A673 (cell line): ENCODE data around the gene FTO. TPM values are rescaled to one million over a fixed set of nuclear protein-coding genes. Genes with fewer than 3 reads are reported as not detected.

Experiments used
- BruUV-seq: library from RNA; stranded (reverse); fragments of 400-500 nt; replicated peaks from 2 replicates; lab custom pipeline; 2021; lab: Mats Ljungman, UMichigan
- CTCF ChIA-PET: fragments of 300-600 bp; sonication (Branson Sonifier 250); formaldehyde crosslinking; loops from one replicate; lab custom pipeline; 2022; ENCODE audit warnings: antibody characterized with exemption; lab: Charles Lee
- POLR2A ChIA-PET: fragments of 300-600 bp; sonication (Branson Sonifier 250); formaldehyde crosslinking; loops from one replicate; lab custom pipeline; 2022; ENCODE audit warnings: antibody characterized with exemption; ENCODE audit not compliant: low non-redundant PET; lab: Charles Lee
- DNase-seq: peaks from one replicate; pipeline ENCODE4 v3.0.0-alpha.2; 2015; ENCODE audit warnings: low spot score
- H3K27ac ChIP-seq: fragments of 200-600 bp; sonication (generic); 2 replicates; pipeline ENCODE4 v1.5.1; 2016; ENCODE audit warnings: mixed run types, low read depth, mild to moderate bottlenecking, mixed read lengths, antibody characterized with exemption, low read length; ENCODE audit not compliant: poor library complexity, severe bottlenecking
- H3K27me3 ChIP-seq: fragments of 200-600 bp; sonication (generic); replicated peaks from 2 replicates; pipeline ENCODE4 v1.6.1; 2017; ENCODE audit warnings: mixed run types, low read depth, mild to moderate bottlenecking, mixed read lengths, antibody characterized with exemption, low read length; ENCODE audit not compliant: insufficient read depth, poor library complexity
- H3K36me3 ChIP-seq: fragments of 200-600 bp; sonication (generic); 2 replicates; pipeline ENCODE4 v1.6.1; 2016; ENCODE audit warnings: mixed run types, mild to moderate bottlenecking, mixed read lengths, antibody characterized with exemption, low read length; ENCODE audit not compliant: insufficient read depth, poor library complexity, severe bottlenecking
- H3K4me1 ChIP-seq: fragments of 200-600 bp; sonication (generic); 2 replicates; pipeline ENCODE4 v1.6.1; 2017; ENCODE audit warnings: mixed run types, mild to moderate bottlenecking, mixed read lengths, antibody characterized with exemption, low read length; ENCODE audit not compliant: insufficient read depth, poor library complexity, severe bottlenecking
- H3K4me3 ChIP-seq: fragments of 200-600 bp; sonication (generic); 2 replicates; pipeline ENCODE4 v1.5.1; 2016; ENCODE audit warnings: low read depth, mixed run types, mild to moderate bottlenecking, mixed read lengths, low read length; ENCODE audit not compliant: poor library complexity, severe bottlenecking
- H3K9me3 ChIP-seq: fragments of 200-600 bp; sonication (generic); 2 replicates; pipeline ENCODE4 v1.6.1; 2016; ENCODE audit warnings: mixed run types, low read depth, mild to moderate bottlenecking, mixed read lengths, antibody characterized with exemption, low read length; ENCODE audit not compliant: poor library complexity, severe bottlenecking
- EZH2 ChIP-seq: fragments of 200-600 bp; sonication (generic); IDR thresholded peaks from 2 replicates; pipeline ENCODE4 v1.6.1; 2017; ENCODE audit warnings: borderline replicate concordance, low read depth, mild to moderate bottlenecking, mixed read lengths, antibody characterized with exemption, low read length; ENCODE audit not compliant: poor library complexity, severe bottlenecking
- intact Hi-C: fragments of 100-400 bp; cut with micrococcal nuclease; formaldehyde crosslinking; loops from one replicate; pipeline ENCODE4 v1.10.0; 2022; ENCODE audit not compliant: unreplicated experiment
- total RNA-seq: library from RNA; stranded (reverse); gene quantifications from 2 replicates; pipeline ENCODE4 v1.2.3, GENCODE V29; 2021
- TF ChIP-seq, protein P1 (sequence below): fragments of 300-800, 200-600 bp; sonication (generic); conservative IDR thresholded peaks from 2 replicates; pipeline ENCODE4 v1.5.1; 2017; ENCODE audit warnings: low read depth, mild to moderate bottlenecking, antibody characterized with exemption, low read length, moderate library complexity, mixed read lengths

The FTO gene
- total RNA-seq, 1 experiment from 2014 or later: 73.4 TPM

DNA sequence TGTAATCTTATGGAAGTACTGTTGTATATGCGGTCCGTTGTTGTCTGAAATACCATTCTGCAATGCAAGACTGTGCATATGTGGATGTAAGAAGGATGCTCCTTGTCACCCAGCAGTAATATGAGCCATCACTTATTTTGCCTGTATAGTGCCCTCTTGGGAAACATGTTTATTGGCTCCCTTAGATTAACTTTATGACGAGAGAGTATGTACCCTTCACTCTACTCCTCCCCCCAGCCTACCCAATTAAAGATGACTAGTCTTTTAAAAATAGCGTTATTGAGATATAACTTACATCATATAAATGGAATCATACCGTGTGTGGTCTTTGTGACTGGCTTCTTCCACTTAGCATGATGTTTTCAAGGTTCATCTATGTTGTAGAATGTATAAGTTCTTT, 33.6 kb downstream of the FTO start:
- Histone ChIP-seq H3K9me3 (no peaks in the 10 kb centered on the region), H3K27me3 (no peaks in the 10 kb centered on the region), H3K36me3 (no peaks in the 10 kb centered on the region), H3K4me1 (no peaks in the 10 kb centered on the region), H3K4me3 (no peak overlapping the region), H3K27ac (no peak overlapping the region)
- TF ChIP-seq EZH2: no peak
- TF ChIP-seq, protein P1, sequence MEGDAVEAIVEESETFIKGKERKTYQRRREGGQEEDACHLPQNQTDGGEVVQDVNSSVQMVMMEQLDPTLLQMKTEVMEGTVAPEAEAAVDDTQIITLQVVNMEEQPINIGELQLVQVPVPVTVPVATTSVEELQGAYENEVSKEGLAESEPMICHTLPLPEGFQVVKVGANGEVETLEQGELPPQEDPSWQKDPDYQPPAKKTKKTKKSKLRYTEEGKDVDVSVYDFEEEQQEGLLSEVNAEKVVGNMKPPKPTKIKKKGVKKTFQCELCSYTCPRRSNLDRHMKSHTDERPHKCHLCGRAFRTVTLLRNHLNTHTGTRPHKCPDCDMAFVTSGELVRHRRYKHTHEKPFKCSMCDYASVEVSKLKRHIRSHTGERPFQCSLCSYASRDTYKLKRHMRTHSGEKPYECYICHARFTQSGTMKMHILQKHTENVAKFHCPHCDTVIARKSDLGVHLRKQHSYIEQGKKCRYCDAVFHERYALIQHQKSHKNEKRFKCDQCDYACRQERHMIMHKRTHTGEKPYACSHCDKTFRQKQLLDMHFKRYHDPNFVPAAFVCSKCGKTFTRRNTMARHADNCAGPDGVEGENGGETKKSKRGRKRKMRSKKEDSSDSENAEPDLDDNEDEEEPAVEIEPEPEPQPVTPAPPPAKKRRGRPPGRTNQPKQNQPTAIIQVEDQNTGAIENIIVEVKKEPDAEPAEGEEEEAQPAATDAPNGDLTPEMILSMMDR: no peak
- BruUV-seq: no TSS peak
- ChIA-PET POLR2A (no interaction called here), CTCF (no interaction called here)
- intact Hi-C loops: no loop called here
- DNase-seq: peak; percentile 39

DNA sequence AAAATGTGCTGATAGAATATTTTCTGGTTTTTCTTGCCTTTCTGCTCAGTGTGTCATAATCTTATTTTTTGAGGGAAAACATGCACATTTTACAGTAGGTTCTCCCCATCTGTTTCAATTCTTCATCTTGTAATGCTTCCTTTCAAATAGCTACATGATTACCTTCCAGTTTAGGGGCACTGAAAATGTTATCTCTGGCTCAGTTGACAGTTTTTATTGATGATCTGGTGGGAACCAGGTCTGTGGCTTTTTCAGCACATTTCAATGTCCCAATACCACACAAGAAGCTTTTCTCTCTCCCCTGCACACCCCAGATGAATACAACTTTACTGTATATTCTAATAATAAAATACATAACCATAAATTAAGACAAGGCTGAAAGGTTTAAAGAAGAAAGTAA, 36.5 kb downstream of the FTO start:
- H3K9me3 ChIP-seq: no peaks in the 10 kb centered on the region
- TF ChIP-seq EZH2: no peak
- DNase-seq: no peak
- intact Hi-C loops: no loop called here
- H3K36me3 ChIP-seq: no peaks in the 10 kb centered on the region
- no TSS peak for BruUV-seq
- no peak overlapping the region for H3K4me3 ChIP-seq
- no peaks in the 10 kb centered on the region for H3K27me3 ChIP-seq
- CTCF ChIA-PET: no interaction called here
- H3K27ac ChIP-seq: no peak overlapping the region
- H3K4me1 ChIP-seq: peaks cover 16% of the 10 kb centered on the region
- POLR2A ChIA-PET: no interaction called here

DNA sequence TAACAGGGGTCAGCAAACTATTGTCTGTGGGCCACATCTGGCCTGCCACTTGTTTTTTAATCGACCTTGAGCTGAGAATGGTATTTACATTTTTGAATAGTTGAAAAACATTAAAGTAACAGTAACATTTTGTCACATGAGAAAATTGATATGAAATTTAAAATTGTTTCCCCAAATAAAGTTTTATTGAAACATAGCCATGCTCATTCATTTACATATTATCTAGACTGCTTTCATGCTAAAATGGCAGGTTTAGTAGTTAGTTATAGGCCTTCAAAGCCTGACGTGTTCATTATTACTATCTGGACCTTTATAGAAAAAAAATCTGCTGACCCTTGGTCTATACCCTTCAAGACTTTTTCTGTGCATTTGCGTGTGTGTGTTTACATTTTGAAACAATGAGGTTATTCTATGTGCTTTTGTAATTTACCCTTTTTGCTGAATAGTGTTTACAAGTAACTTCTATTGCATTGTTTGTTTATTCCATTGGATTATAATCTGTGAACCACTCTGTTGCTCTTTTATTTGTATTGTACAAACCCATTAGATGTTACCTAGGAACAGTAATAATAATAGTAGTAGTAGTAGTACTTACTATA, 37.1 kb downstream of the FTO start:
- H3K27ac ChIP-seq: no peak overlapping the region
- no peaks in the 10 kb centered on the region for H3K9me3 ChIP-seq
- H3K4me3 ChIP-seq: no peak overlapping the region
- no peaks in the 10 kb centered on the region for H3K36me3 ChIP-seq
- no peaks in the 10 kb centered on the region for H3K27me3 ChIP-seq
- H3K4me1 ChIP-seq: peaks cover 20% of the 10 kb centered on the region
- no peak for DNase-seq
- intact Hi-C loops: no loop called here
- POLR2A ChIA-PET: no interaction called here
- BruUV-seq: no TSS peak
- TF ChIP-seq, protein P1: no peak
- no peak for TF ChIP-seq EZH2
- CTCF ChIA-PET: no interaction called here

DNA sequence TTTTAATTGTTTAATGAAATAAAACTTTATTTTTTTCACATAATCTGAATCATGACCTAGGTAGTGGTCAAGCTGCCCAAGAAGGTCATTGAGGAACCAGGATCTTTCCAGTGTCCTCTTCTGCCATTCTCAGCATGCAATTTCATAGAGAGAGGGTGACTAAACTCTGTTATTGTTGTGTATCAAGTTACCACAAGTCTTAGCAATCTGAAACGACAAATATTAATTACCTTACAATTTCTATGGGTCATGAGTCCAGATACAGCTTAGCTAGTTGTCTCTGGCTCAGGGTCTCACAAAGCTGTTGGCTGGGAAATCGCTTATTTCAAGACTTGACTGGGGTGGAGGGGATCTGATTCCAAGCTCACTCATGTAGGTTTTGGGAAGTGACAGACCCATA, 37.6 kb downstream of the FTO start:
- ChIA-PET CTCF (no interaction called here), POLR2A (no interaction called here)
- H3K4me3 ChIP-seq: no peak overlapping the region
- TF ChIP-seq, protein P1: no peak
- no peak for TF ChIP-seq EZH2
- no peak for DNase-seq
- H3K27me3 ChIP-seq: no peaks in the 10 kb centered on the region
- BruUV-seq: no TSS peak
- peaks cover 20% of the 10 kb centered on the region for H3K4me1 ChIP-seq
- no peaks in the 10 kb centered on the region for H3K36me3 ChIP-seq
- intact Hi-C loops: no loop called here
- H3K27ac ChIP-seq: no peak overlapping the region
- no peaks in the 10 kb centered on the region for H3K9me3 ChIP-seq
